MG63 (cell line): ENCODE measurements around the gene CMAS. TPM values are rescaled to one million over a fixed set of nuclear protein-coding genes. Genes with fewer than 3 reads are reported as not detected.
"Not testable (repeated sequence)": the region's sequence is repeated elsewhere in the genome, so short reads cannot be mapped to it uniquely, and the experiment has no call there.

ENCODE experiments used
- DNase-seq: peaks from one replicate; pipeline ENCODE4 v3.0.0-alpha.2; 2020
- H3K27me3 ChIP-seq: fragments of 250-450 bp; sonication (Bioruptor Pico); 2 replicates; pipeline ENCODE4 v1.5.1; 2020; ENCODE audit warnings: mild to moderate bottlenecking, moderate library complexity
- H3K36me3 ChIP-seq: fragments of 250-450 bp; sonication (Bioruptor Pico); 2 replicates; pipeline ENCODE4 v1.5.1; 2020; ENCODE audit warnings: mild to moderate bottlenecking, moderate library complexity
- H3K4me3 ChIP-seq: fragments of 250-450 bp; sonication (Bioruptor Pico); 2 replicates; pipeline ENCODE4 v1.5.1; 2020; ENCODE audit warnings: mild to moderate bottlenecking, moderate library complexity
- H3K9me3 ChIP-seq: fragments of 250-450 bp; sonication (Bioruptor Pico); 2 replicates; pipeline ENCODE4 v1.5.1; 2020; ENCODE audit warnings: mild to moderate bottlenecking, moderate library complexity
- total RNA-seq: library from RNA; depleted of rRNA; stranded (reverse); fragments of >200 nt; shearing (Covaris generic); gene quantifications from 2 replicates; pipeline ENCODE4 v1.2.3, GENCODE V29; 2014; ENCODE audit warnings: low replicate concordance

The CMAS gene
- total RNA-seq, 1 experiment from 2014 or later = 30.9 TPM

DNA sequence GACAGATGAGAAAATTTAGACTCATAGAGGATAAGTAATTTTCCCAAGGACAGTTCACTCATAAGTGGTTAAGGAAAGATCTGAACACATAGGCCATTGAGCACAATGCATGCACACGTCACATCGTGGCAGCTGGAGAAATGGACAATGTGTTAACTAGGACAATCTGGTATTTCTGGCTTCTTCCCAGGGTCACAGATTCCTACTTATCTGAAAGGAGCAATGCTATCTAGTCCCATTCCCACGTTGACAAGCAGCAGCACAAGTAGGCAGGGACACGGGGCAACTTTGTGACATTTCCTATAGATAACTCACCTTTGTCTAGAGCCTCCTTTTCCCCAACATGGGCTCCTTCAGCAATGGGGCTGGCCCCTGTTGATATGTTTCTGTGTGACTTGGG lies 6.7 kb upstream of the CMAS start:
- DNase-seq = no peak
- H3K27me3 ChIP-seq = no peaks in the 10 kb centered on the region
- no peaks in the 10 kb centered on the region for H3K36me3 ChIP-seq

GRCh38 chr12:22042976-22043669 lies 2.9 kb upstream of the CMAS start:
- Histone ChIP-seq H3K4me3 (no peak overlapping the region), H3K9me3 (no peaks in the 10 kb centered on the region), H3K36me3 (peaks cover 2% of the 10 kb centered on the region; the same call in 1 of the 2 replicates), H3K27me3 (no peaks in the 10 kb centered on the region)
- no peak for DNase-seq

More for the DNA sequence above, 6.7 kb upstream of the CMAS start:
- H3K4me3 ChIP-seq = no peak overlapping the region
- H3K9me3 ChIP-seq = no peaks in the 10 kb centered on the region

DNA sequence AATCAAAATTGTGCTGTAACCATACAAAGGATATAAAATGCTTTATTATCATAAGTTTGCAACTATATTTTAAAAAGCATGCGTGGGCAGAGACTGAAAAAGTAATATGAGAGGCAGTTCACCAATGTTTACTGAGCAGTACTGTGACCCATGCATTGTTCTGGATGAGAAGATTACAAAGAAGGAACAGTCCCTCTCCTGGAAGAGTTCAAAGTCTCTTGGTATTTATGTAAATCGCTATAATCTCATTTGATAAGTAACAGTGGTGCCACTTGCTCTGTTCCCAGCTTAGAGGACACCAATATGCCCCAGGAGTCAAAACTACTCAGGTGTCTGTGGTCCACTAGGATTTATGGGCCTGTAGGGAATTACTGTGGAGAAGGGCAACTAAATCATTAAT lies 2.1 kb upstream of the CMAS start:
- Histone ChIP-seq H3K27me3 (no peaks in the 10 kb centered on the region), H3K9me3 (no peaks in the 10 kb centered on the region), H3K4me3 (no peak overlapping the region), H3K36me3 (peaks cover 2% of the 10 kb centered on the region)
- no peak for DNase-seq

DNA sequence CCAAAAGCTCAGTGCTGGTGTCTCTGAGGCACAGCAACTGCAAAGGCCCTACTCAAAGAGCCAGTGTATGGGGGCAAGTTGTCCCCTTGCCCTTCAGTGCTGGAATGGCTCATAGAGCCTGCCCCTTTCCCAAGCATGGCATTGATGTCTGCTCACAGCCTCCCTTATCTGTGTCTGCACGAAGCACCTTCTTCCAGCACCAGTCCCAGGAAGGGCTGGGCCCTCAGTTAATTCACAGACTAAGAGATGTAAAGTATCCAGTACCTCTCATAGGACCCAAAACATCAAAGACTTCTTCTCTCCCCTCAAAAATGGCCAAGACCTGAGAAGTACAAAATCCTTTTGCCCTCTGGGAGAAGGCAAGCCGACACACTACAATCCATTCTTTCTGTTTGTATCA lies 1.6 kb upstream of the CMAS start:
- Histone ChIP-seq H3K27me3 (no peaks in the 10 kb centered on the region), H3K36me3 (peaks cover 2% of the 10 kb centered on the region), H3K4me3 (no peak overlapping the region), H3K9me3 (no peaks in the 10 kb centered on the region)
- DNase-seq = no peak

GRCh38 chr12:22046968-22047390 lies 961 bp downstream of the CMAS start:
- Histone ChIP-seq H3K9me3 (no peaks in the 10 kb centered on the region), H3K4me3 (peak overlapping the region; percentile 83), H3K27me3 (no peaks in the 10 kb centered on the region), H3K36me3 (peaks cover 6% of the 10 kb centered on the region)
- no peak for DNase-seq

DNA sequence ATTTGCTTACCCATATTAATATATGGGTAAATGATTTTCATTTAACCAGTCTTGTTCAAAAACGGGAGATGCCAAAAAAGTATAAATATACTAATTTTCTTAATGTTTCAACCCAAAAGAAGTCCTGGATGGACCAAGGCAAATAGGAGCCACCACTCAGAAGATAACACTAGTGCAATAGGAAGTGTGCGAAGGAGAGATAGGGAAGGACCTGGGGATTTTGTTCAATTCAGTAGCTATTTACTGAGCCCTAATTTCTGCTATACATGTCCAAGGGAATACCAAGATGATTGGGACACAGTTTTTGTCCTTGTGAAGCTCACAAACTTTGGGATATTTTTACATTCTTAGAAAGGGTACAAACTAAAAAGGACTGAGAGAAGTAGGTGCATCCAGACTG lies 1.5 kb downstream of the CMAS start:
- Histone ChIP-seq H3K4me3 (peak overlapping the region; percentile 83), H3K27me3 (no peaks in the 10 kb centered on the region), H3K36me3 (peaks cover 6% of the 10 kb centered on the region), H3K9me3 (no peaks in the 10 kb centered on the region)
- no peak for DNase-seq

DNA sequence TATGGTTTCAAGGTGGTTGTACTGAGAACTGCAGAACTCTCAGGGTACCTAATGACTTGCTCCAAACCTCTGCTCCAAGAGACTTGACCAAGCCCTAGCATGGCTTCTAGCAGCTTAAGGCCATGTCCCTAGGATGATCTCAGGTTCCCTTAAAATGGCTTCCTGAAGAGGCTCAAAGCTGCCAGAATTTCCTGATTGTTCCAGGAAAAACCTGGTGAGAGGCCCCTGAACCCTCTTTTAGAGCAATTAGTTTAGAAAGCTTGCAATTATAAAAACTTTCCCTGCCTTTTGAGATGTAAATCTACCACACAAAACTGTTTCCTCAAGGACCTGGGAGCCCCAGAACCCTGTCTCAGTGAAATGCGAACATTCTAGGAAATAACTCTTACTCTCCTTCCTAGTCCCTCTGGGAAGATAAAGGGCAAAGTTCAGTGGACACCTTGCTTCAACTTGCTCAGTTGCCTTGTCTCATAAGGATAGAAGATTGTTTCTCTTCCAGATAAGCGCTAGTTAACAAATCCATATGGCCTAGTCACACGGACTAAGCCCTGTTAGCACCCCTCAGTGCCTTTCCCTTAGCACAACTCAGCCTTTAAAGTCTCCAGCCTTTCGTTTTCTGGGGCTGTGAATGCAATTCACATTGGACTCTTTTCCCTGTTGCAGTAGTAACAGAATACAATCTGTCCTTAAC lies 2.5 kb downstream of the CMAS start:
- DNase-seq = no peak
- peaks cover 6% of the 10 kb centered on the region for H3K36me3 ChIP-seq
- no peak overlapping the region for H3K4me3 ChIP-seq
- H3K27me3 ChIP-seq = no peaks in the 10 kb centered on the region
- no peaks in the 10 kb centered on the region for H3K9me3 ChIP-seq

DNA sequence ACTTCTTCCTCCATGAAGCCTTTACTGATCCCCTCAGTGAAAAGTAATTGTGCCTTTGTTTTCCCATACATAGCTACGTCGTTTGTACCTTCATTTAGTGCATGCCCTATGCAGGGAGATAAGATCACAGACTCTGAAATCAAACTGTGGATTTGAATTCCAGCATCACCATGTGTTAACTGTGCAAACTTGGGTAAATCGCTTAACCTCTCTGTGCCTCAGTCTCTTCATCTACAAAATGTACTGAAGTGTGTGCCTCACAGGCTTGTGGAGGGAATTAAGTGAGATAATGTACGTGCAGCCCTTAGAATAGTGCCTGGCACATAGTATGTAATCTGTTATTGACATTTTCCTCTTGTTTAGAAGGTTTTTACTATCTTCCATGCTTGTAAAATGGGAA lies 4.1 kb downstream of the CMAS start:
- Histone ChIP-seq H3K36me3 (peaks cover 6% of the 10 kb centered on the region), H3K9me3 (no peaks in the 10 kb centered on the region), H3K27me3 (no peaks in the 10 kb centered on the region), H3K4me3 (no peak overlapping the region)
- DNase-seq = no peak

DNA sequence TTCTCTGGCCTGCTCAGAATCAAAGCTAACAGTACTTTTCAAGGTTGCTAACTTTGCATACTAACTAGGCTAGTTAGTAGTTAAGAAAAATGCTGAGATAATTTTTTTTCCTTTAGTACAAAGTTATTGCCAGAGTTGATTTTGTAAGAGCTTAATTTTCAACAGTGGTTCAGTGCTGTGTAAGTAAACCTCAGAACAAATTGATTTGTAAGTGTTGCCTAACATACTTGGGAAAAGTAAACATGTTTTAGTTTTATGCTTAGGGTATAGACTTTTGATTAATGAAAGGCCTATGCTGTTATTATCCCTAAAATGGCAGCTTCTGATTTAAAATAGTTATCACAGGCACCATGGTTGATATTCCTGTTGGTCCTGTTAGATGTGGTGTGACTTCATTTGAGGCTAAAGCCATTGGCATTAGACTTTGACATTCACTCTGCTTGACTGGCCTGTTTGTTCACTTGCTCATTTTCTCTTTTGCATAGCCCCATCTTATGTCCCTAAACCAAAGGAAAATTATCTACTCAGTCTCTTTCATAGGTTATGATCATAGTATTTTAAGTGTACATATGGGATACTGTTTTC lies 5.2 kb downstream of the CMAS start:
- DNase-seq = no peak
- Histone ChIP-seq H3K36me3 (peaks cover 16% of the 10 kb centered on the region), H3K4me3 (no peak overlapping the region), H3K9me3 (no peaks in the 10 kb centered on the region), H3K27me3 (no peaks in the 10 kb centered on the region)

DNA sequence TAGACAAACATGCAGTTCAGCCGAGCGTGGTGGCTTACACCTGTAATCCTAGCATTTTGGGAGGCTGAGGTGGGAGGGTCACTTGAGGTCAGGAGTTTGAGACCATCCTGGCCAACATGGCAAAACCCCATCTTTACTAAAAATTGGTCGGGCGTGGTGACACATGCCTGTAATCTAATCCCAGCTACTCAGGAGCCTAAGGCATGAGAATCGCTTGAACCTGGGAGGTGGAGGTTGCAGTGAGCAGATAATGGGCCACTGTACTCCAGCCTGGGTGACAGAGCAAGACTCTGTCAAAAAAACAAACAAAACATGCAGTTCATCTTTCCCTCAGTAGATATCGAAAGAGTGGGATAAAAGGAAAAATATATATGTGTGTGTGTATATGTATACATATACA lies 7.0 kb downstream of the CMAS start:
- H3K9me3 ChIP-seq, DNase-seq, H3K4me3 ChIP-seq, H3K27me3 ChIP-seq: not testable (repeated sequence)
- peaks cover 30% of the 10 kb centered on the region for H3K36me3 ChIP-seq

DNA sequence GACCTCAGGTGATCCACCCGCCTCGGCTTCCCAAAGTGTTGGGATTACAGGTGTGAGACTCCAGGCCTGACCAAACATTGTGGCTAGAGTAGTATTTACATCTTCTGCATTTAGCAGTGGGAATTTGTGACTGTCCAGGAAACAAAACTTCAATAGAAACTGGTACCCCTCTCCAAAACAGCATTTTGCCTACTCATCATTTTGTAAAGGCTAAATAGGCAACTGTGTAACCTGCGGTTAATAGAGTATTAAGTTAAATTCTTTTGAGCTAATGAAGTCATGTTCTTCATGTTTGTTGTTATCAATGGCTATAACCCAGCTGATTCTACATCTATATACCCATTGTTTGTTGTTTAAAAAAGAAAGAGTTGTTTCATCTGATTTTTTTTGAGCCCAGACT lies 8.1 kb downstream of the CMAS start:
- no peaks in the 10 kb centered on the region for H3K27me3 ChIP-seq
- no peak overlapping the region for H3K4me3 ChIP-seq
- no peak for DNase-seq
- H3K36me3 ChIP-seq = peaks cover 36% of the 10 kb centered on the region
- H3K9me3 ChIP-seq = no peaks in the 10 kb centered on the region

GRCh38 chr12:22056607-22057006 lies 10.6 kb downstream of the CMAS start:
- Histone ChIP-seq H3K4me3 (no peak overlapping the region), H3K27me3 (no peaks in the 10 kb centered on the region), H3K9me3 (no peaks in the 10 kb centered on the region), H3K36me3 (peaks cover 40% of the 10 kb centered on the region)
- DNase-seq = no peak

GRCh38 chr12:22059976-22060647 lies 14.1 kb downstream of the CMAS start:
- no peak for DNase-seq
- peaks cover 55% of the 10 kb centered on the region for H3K36me3 ChIP-seq
- H3K9me3 ChIP-seq = no peaks in the 10 kb centered on the region
- no peak overlapping the region for H3K4me3 ChIP-seq
- H3K27me3 ChIP-seq = no peaks in the 10 kb centered on the region

DNA sequence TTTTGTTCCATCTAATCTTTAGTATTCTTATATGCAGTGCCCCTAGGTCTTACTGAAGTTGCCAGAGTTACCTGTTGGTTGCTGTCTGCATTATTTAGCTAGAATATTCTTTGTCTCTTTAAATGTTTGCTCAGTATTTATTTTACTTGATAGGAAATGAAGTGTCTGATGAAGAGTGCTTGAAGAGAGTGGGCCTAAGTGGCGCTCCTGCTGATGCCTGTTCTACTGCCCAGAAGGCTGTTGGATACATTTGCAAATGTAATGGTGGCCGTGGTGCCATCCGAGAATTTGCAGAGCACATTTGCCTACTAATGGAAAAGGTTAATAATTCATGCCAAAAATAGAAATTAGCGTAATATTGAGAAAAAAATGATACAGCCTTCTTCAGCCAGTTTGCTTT lies 18.9 kb downstream of the CMAS start:
- peaks cover 29% of the 10 kb centered on the region for H3K36me3 ChIP-seq
- H3K27me3 ChIP-seq = no peaks in the 10 kb centered on the region; the same call in 1 of the 2 replicates
- H3K4me3 ChIP-seq = no peak overlapping the region
- no peak for DNase-seq
- H3K9me3 ChIP-seq = no peaks in the 10 kb centered on the region

- Histone ChIP-seq H3K4me3 (no peak overlapping the region), H3K36me3 (peaks cover 29% of the 10 kb centered on the region), H3K9me3 (no peaks in the 10 kb centered on the region), H3K27me3 (no peaks in the 10 kb centered on the region; the same call in 1 of the 2 replicates)
- DNase-seq = no peak
Measured at GRCh38 chr12:22066310-22066709, 20.3 kb downstream of the CMAS start.

GRCh38 chr12:22069851-22070250 lies 23.8 kb downstream of the CMAS start:
- DNase-seq = no peak
- H3K27me3 ChIP-seq = no peaks in the 10 kb centered on the region; the same call in 1 of the 2 replicates
- H3K4me3 ChIP-seq = no peak overlapping the region
- H3K9me3 ChIP-seq = no peaks in the 10 kb centered on the region; the same call in 1 of the 2 replicates
- H3K36me3 ChIP-seq = peaks cover 14% of the 10 kb centered on the region

GRCh38 chr12:22082190-22082701 lies 36.2 kb downstream of the CMAS start:
- Histone ChIP-seq H3K36me3 (no peaks in the 10 kb centered on the region), H3K4me3 (no peak overlapping the region), H3K27me3 (no peaks in the 10 kb centered on the region), H3K9me3 (no peaks in the 10 kb centered on the region)
- DNase-seq = no peak
